Measurements from ENCODE around the gene PAX5. TPM values are rescaled to one million over a fixed set of nuclear protein-coding genes. Genes with fewer than 3 reads are reported as not detected.

PAX5 gene
- total and polyA plus RNA-seq, 2 of the 13 experiments (the other 11 are each of a cell fraction or from before 2014, with no cell fraction given), result not detected

DNA sequence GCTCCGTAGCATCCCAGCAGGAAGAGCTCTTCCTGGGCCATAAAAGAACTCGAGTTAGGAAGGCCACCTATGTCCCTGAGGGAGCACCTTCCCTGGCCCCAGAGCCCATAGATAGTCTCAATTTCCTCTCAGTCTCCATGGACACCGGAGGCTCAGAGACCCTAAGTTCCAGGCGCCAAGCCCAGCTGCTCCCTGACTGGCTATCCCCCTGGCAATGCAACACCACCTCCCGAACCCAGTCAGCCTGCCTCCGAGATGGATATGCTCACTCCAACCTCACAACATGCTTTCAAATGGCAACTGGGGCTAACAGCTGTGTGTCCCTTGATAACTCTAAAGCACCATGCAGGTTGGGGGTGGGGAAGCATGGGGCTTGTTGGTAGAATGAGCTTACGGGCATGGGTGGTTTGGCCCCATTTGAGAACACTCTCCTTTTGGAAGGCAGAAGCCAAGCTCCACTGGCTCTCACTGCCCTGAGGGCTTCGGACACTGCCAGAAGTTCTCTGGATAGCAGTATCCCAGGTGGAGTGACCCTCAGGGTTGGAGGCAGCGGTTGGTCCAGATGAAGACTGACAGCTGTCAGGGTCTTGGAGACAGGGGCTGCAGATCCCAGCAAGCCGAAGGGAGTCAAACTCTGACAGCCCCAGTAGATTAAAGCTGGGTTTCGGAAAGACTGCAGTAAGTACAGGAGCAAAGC, 165.3 kb downstream of the PAX5 start:
- Histone ChIP-seq H3K27me3 (ENCODE audit: control insufficient read depth in 1 of 2, insufficient read depth in 2 of 2, low read length in 2 of 2) (peaks cover 2 to 44% of the 10 kb centered on the region in 2 experiments; a peak in 4 of 5 replicates), H3K27ac (ENCODE audit: extremely low read length, insufficient read depth, low read length) (no peak overlapping the region), H3K36me3 (replicated peaks in 1 of 2; ENCODE audit: control insufficient read depth in 1 of 2, insufficient read depth in 2 of 2, low read length in 2 of 2) (no peaks in the 10 kb centered on the region), H3K4me2 (ENCODE audit: low read depth, low read length) (peak overlapping the region; percentile 28; the same call in 1 of the 2 replicates), H3K4me1 (ENCODE audit: insufficient read depth, low read length) (peaks cover 69% of the 10 kb centered on the region), H3K9ac (ENCODE audit: insufficient read depth, low read depth, low read length) (no peak overlapping the region), H3K4me3 (replicated peaks in 1 of 3; ENCODE audit: insufficient read depth in 1 of 3, low read depth in 2 of 3, low read length in 3 of 3) (0 out of 6 replicates have a peak overlapping the region, but pooled peaks of 1 of the 3 experiments have one; percentile 20), H4K20me1 (ENCODE audit: insufficient read depth, low read length) (no peaks in the 10 kb centered on the region), H3K9me3 (ENCODE audit: low read length) (no peaks in the 10 kb centered on the region), H2AFZ (ENCODE audit: low read length) (no peak overlapping the region), H3K79me2 (ENCODE audit: insufficient read depth, low read length) (no peaks in the 10 kb centered on the region)
- 65% methylated on average over 9 of the region's 11 CpGs for WGBS (ENCODE audit: low lambda C conversion rate)
- ATAC-seq, result no peak; the same call in 2 of the 3 replicates
- intact Hi-C loops (cut with micrococcal nuclease; ENCODE audit: unreplicated experiment) (loop anchor here (5.0 kb wide), 1 partner anchor 549 kb away; no protein-coding TSS in a partner anchor), in situ Hi-C loops (cut with HindIII; ENCODE audit: extremely low pct_ligation_motif_present, low pct_unique_long_range_greater_than_20kb) (no loop called here)
- FAIRE-seq, result no peak
- TF ChIP-seq ZKSCAN8 (CRISPR knock-in tag; IDR thresholded peaks at IDR 0.05; ENCODE audit: borderline replicate concordance) (no peak), HCFC1 (IDR thresholded peaks at IDR 0.05; ENCODE audit: low read depth, low read length) (no peak), ZBTB33 (CRISPR knock-in tag; IDR thresholded peaks at IDR 0.05) (no peak), ATAD3A (CRISPR knock-in tag; IDR thresholded peaks at IDR 0.05) (no peak), ZNF296 (CRISPR knock-in tag; conservative IDR thresholded peaks at IDR 0.05) (0 out of 2 replicates have a peak, but pooled peaks have one; percentile 48), HNRNPL (IDR thresholded peaks at IDR 0.05; ENCODE audit: low read depth, low read length) (peak; percentile 10; the same call in 1 of the 2 replicates), IRF9 (CRISPR knock-in tag; IDR thresholded peaks at IDR 0.05; ENCODE audit: borderline replicate concordance) (no peak), ZFP37 (CRISPR knock-in tag; IDR thresholded peaks at IDR 0.05; ENCODE audit: borderline replicate concordance) (no peak), RNF219 (CRISPR knock-in tag; IDR thresholded peaks at IDR 0.05) (no peak), TAF1 (CRISPR knock-in tag; IDR thresholded peaks at IDR 0.05) (0 out of 2 replicates have a peak, but pooled peaks have one; percentile 1), ZFP91 (CRISPR knock-in tag; IDR thresholded peaks at IDR 0.05; ENCODE audit: borderline replicate concordance) (0 out of 2 replicates have a peak, but pooled peaks have one; percentile 4), BRD4 (CRISPR knock-in tag; IDR thresholded peaks at IDR 0.05) (no peak)
- POLR2A ChIA-PET, result interaction anchor here (1.8 kb wide), 1 partner anchor 103 kb away, joined by 4 read pairs; no protein-coding TSS in a partner anchor
- BruUV-seq (replicated peaks), result no TSS peak
- CTCF ChIA-PET (ENCODE audit: low intra/inter-chr PET ratio, low total read pairs), result no interaction called here
- DNase-seq (ENCODE audit: low spot score), result no peak

Measured in HepG2 (cell line).